Raji (cell line): Measurements from ENCODE around the gene CTPS2.

ENCODE experiments used
- POLR2A ChIP-seq: IDR thresholded peaks from 2 replicates; pipeline ENCODE4 v1.6.1; 2011; ENCODE audit warnings: low read depth, low read length, control low read depth; ENCODE audit not compliant: insufficient read depth

CTPS2 gene

DNA sequence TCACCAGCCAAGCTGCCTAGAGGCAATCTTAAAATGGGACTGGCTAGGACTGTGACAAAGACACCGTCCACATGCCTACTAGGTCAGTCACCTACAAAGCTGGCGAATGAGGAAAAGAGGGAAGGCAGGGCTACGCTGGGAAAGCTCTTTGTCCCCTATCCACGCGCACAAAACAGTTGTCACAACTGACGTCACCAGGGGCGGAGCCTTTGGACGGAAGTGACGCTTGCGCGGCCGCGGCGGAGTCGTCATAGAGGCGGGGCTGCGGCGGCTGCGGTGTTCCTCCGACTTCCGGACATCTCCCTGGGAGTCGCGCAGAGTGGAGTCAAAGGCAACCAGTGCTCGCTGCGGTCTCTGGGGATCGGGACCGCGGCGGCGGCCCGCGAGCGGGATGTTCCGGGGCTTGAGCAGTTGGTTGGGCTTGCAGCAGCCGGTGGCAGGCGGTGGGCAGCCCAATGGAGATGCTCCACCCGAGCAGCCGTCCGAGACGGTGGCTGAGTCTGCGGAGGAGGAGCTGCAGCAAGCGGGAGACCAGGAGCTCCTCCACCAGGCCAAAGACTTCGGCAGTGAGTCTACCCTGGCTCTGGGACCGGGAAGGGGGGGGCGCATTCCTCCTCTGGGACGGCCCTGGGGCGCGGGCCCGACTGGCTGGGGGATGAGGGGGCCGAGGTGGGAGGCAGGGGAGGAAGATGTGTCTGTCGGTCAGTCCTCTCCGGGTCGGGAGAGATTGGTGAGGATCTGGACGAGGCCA lies 7.0 kb upstream of the CTPS2 start, which contains the start of gene SYAP1:
Gene SYAP1, plus strand, starts transcription at position 279 of the 751 bp plus-strand sequence. Its CDS starts 113 bp downstream, at position 392.
- peak; percentile 93 for TF ChIP-seq POLR2A

DNA sequence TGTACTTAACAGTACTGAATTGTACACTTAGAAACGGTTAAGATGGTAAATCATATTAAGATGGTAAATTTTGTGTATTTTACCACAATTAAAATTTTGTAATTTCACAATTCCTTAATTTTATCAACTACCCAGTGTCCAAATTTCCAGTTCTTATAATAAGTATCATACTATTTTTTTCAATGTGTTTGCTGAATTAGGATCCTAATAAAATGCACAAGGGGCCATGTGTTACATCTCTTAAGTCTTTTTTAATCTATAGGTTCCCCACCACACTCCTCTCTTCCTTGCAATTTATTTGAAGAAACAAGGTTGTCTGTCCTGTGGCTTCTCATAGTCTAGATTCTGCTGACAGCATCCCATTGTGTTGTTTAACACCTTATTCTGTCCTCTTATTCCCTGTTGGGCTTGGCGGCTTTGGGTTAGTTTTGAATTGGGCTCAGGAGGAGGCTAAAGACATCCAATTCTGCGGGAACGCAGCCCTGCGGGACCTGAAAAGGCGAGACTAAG lies 6.4 kb upstream of the CTPS2 start:
- TF ChIP-seq POLR2A = no peak

DNA sequence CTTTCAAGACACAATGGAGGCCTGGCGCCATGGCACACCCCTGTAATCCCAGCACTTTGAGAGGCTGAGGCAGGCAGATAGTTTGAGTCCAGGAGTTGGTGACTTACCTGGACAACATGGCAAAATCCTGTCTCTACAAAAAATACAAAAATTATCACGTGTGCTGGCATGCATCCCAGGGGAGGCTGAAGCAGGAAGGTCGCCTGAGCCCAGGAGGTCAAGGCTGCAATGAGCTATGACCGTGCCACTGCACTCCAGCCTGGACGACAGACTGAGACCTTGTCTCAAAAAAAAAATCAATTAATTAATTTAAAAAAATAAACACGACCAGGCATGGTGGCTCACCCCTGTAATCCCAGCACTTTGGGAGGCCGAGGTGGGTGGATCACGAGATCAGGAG lies 2.0 kb upstream of the CTPS2 start:
- no peak for TF ChIP-seq POLR2A

DNA sequence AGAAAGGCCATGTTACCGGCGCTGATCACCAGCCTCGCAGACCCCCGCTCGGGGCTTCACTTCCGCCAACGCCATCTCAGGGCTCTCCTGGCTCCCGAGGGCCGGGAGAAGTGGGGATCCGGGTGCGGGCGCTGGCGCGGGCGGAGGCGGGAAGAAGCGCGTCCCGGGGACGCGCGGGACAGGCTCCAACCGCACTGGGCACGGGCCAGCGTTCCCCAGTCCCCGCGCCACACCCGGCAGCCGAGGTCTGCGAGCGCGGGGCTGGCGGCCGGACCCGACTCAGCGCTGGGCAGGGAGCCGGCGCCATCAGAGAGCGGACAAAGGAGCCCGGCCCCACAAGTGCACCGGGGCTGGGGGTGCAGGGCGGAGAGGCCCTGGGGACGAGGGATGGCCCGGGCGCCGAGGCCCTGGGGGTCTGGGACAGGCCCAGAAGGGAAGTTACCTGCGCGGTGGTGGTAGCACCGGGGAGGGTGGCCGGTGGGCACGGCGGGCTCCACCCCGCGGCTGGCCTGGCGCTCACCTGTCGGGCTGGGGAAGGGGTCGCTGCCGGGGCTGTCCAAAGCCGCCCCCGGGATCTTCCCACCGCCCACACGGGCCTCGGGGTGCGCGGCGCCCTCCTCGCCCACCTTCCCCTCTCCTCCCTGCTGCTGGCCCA lies 449 bp downstream of the CTPS2 start:
- TF ChIP-seq POLR2A = no peak

DNA sequence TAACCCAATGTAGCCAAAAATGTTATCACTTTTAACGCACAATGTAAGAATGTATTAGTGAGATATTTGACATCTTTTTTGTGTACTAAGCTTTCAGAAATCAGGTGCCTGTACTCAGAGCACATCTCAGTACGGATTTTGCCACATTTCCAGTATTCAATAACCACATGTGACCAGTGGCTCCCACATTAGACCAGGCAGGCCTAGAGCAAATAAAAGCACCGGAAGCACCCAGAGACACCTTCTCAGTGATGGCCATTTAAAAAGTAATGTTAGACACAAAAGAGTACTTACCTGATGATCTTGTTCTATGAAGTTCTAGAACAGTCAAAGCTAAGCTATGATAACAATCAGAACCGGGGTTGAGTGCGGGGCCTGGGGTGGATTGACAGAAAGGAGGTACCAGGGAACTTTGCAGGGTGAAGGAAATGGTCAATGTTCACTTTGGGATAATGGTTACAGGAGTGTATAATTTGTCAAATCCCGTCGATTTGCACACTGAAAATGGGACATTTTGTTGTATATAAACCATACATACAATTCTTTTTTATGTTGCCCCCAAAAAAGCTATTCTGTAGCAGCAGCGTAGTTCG lies 1.2 kb downstream of the CTPS2 start:
- no peak for TF ChIP-seq POLR2A

DNA sequence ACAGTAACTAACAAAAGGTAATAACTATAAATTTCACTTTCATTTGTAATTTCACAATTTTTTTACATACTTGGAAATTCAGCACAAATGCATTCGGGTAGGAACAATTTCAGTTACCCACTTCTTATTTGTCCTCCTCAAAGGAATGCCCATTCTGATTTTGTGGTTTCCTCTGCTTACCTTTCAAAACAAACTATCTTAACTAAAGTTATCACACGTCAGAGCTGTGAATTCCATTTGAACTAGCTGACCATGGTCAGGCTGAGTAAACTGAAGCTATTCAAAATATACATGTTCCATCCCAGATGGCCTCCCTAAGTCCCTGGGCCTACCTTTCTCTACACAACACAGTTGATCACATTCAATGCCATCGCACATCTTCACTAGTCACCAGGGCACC lies 4.5 kb downstream of the CTPS2 start:
- TF ChIP-seq POLR2A = no peak

DNA sequence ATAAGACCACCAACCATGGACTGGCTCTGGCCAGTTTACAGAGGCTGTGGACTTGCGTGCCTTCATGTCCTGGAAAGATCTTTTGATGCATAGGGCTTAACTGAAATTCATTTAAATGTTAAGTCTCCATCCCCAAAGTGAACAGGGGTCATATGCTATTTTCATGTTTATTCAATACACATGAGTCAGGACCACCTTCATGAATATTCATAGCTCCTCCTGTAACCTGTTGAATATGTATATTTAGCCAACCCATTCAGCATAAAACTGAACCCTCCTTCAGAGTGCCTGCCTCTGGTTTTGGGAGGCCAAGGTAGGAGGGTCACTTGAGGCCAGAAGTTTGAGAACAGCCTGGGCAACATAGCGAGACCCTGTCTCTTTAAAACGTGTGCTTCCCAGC lies 7.1 kb downstream of the CTPS2 start:
- TF ChIP-seq POLR2A = peak; percentile 60; the same call in 1 of the 2 replicates

DNA sequence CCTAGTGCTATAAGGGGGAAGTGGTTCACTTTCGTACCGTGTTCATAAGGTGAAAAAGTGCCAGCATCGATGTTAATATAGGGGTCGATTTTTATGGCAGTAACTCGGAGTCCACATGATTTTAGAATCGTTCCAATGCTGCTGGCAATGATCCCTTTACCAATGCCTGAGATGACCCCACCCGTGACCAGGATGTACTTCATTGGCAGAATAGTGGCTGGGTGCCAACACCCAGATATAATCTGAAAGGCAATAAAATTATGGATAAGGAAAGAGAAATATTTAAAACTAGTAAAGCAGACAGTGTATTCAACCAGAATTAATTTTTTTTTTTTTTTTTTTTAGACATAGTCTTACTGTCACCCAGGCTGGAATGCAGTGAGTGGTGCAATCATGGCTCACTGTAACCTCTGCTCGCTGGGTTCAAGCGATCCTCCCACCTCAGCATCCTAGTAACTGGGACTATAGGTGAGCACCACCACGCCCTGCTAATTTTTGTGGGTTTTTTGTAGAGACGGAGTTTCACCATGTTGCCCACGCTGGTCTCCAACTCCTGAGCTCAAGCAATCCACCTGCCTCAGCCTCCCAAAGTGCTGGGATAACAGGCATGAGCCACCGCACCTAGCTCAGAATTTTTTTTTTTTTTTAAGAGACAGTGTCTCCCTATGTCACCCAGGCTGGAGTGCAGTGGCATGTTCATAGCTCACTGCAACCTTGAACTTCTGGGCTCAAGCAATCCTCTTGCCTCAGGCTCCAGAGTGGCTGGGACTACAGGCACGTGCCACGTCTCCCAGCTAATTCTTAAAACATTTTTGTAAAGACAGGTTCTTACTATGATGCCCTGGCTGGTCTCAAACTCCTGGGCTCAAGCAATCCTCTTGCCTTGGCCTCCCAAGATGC lies 9.5 kb downstream of the CTPS2 start:
- TF ChIP-seq POLR2A = no peak

DNA sequence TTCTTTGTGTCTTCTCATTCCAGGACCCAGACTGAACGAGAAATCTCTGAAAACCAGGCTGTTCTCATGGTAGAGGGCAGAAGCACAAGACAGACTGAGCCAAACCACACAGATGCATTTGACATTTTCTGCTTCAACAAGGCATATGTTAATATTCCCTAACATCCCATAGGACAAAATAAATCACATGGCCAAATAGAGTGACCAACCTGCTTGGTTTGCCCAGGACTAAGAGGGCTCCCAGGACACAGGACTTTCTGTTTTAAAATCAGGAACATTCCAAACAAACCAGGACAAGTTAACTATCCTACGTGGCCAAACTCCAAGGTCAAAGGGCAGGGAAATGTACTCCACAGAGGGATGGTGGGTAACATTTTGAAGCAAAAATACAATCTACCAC lies 11.7 kb downstream of the CTPS2 start:
- TF ChIP-seq POLR2A = no peak

DNA sequence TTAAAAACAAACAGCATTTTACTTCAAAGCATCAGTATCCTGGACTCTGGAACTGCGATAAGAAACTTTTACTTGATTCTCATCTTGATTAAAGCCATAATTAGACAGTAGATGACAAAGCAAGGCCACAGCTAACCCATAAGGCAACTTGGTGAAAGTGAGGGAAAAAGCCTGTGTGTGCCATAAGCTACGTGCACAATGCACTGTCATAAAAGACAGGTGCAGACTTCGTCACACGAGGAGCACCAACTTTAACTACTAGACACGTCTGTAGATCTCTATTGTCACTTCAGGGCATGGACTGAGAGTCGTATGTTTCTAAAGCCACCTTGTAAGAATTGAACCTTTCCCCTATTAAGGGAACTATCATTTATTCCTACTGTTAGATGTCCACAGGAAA lies 13.1 kb downstream of the CTPS2 start:
- TF ChIP-seq POLR2A = no peak

DNA sequence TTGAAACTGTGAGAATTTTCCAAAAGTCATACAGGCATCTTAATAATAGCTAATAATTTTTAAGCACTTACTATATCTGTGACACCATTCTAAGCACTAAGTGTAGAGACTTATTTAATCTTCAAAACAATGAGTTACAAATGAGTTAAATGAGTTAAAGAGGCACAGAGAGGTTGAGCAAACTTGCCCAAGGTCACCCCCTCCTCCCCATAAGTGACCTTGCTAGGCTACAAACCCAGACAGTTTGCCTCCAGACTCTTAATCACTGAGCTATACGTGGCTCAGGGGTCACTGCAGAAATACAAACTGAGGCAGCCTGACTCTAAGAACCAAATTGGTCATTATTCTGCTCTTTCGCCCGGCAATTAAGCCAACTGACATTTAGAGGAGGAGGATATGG lies 15.5 kb downstream of the CTPS2 start:
- no peak for TF ChIP-seq POLR2A

DNA sequence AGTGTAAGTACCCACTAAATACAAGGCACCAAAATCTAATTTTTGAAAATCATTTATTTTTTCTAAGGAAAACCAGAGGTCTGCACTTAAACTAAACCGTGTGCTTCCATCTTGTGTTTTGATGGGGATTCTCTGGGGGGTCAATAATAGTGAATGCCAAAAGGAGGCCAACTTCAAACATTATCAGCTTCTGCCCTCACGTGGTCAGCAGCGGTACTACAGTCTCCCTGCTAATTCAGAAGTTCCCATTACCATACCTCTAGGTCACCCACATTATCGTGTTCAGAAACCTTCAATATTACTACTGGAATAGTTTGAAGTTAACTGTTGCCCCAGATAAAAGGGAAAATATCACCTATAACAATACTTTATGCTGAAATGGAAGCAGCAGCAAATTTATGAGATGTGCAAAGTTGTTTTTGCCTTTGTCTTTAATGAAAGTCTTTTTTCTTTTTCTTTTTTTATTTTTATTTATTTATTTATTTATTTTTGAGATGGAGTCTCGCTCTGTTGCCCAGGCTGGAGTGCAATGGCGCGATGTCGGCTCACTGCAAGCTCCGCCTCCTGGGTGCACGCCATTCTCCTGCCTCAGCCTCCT lies 17.3 kb downstream of the CTPS2 start:
- TF ChIP-seq POLR2A = no peak

DNA sequence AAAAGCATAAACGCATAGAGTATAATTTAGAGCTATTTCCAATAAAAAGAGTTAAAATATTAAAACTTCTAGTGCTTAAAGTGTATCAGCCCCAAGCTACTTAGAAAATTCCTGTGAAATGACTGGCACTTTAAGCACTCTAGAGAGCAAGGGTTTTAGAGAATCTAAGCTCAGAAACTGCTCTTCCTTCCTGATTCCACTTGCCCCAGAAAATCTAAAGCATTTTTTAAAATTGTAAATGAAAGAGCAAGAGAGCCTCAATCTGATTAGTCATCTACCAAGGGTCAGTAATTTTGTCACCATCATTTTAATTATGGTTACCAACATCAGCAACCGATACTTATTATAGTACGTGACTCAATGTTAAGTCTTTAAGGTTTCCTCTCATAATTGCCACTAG lies 25.0 kb downstream of the CTPS2 start:
- TF ChIP-seq POLR2A = no peak

DNA sequence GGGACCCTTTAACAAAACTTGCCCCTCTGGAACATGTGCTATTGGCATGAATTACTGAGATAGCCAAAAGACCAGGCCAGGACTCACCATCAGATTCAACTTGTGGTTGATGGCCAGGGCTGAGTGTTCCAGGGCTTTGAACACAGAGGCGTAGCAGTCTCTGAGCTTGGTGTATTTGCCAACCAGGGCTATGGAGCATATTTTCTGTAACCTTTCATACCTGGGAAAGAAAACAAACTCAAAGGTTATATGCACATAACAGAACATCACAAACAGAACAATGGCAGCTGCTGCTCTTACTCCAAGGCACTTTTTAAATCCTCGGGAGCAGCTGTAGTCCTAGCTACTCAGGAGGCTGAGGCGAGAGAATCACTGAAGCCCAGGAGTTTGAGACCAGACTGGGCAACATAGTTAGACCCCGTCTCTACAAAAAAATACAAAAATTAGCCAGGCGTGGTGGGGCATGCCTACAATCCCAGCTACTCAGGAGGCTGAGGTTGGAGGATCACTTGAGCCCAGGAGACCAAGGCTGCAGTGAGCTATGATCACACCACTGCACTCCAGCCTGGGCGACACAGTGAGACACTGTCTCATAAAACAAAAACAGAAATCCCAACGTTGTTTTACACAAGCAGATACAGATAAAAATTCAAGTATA lies 29.3 kb downstream of the CTPS2 start:
- TF ChIP-seq POLR2A = no peak

DNA sequence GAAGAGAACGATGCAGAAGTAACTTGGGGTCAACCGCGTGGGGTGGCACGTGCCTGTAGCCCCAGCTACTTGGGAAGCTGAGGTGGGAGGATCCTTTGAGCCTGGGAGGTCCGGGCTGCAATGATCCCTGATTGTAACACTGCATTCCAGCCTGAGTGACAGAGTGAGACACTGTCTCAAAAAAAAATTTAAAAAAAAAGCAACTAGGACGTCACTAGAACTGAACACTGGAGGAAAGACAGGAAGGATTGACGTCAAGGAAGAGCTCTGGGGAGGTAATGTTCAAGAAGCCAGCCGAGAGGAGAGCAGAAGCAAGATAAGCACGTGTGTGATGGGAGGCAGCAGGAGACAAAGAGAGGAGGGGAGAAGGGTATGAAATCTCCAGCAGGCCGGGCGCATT lies 33.8 kb downstream of the CTPS2 start:
- no peak for TF ChIP-seq POLR2A

DNA sequence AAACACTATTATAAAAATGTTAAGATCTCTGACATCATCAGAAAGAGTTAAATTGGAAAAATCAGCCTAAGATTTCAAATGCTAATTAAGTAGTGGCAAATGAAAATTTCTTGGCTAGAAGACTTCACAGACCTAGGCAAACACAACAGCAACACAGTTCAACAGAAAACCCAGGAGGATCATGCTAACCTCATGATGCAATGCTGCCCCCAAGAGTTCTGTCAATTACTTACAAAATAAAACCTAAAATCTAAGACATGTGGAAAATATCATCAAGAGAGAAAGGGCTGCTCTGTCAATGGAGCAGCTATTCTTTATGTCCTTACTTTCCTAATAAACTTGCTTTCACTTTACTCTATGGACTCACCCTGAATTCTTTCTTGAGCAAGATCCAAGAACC lies 41.5 kb downstream of the CTPS2 start:
- no peak for TF ChIP-seq POLR2A
